Panc1 (cell line): Measurements from ENCODE around the gene CBX2. TPM values are rescaled to one million over a fixed set of nuclear protein-coding genes. Genes with fewer than 3 reads are reported as not detected.

Experiments
- ATAC-seq: fragments of 200-7000 bp; cut with Tn5 transposase; 2 replicates; pipeline ENCODE4 v1.9.1; 2020; ENCODE audit warnings: mild to moderate bottlenecking, moderate library complexity
- BruUV-seq: library from RNA; stranded (reverse); fragments of 400-500 nt; replicated peaks from 2 replicates; lab custom pipeline; 2021; lab: Mats Ljungman, UMichigan
- CTCF ChIA-PET: fragments of 300-600 bp; sonication (Branson Sonifier 250); formaldehyde crosslinking; loops from one replicate; lab custom pipeline; 2022; ENCODE audit warnings: antibody characterized with exemption; lab: Charles Lee
- POLR2A ChIA-PET: fragments of 300-600 bp; sonication (Branson Sonifier 250); formaldehyde crosslinking; loops from one replicate; lab custom pipeline; 2022; ENCODE audit warnings: antibody characterized with exemption; lab: Charles Lee
- DNase-seq: peaks from one replicate; pipeline ENCODE4 v3.0.0-alpha.2; 2010; ENCODE audit warnings: low read depth, low spot score
- H3K27ac ChIP-seq: 2 replicates; pipeline ENCODE4 v1.5.1; 2011; ENCODE audit warnings: mild to moderate bottlenecking, low read length, inconsistent platforms
- H3K27me3 ChIP-seq: fragments of 200-500 bp; sonication (Bioruptor generic); 2 replicates; pipeline ENCODE4 v1.6.0; 2014; ENCODE audit warnings: low read length, inconsistent platforms; ENCODE audit not compliant: control insufficient read depth, insufficient read depth
- H3K36me3 ChIP-seq: fragments of 200-500 bp; sonication (Bioruptor generic); 2 replicates; pipeline ENCODE4 v1.5.1; 2014; ENCODE audit warnings: inconsistent platforms, mild to moderate bottlenecking, low read length, moderate library complexity; ENCODE audit not compliant: control insufficient read depth, insufficient read depth
- H3K4me1 ChIP-seq: 2 replicates; pipeline ENCODE4 v1.5.1; 2011; ENCODE audit warnings: inconsistent platforms, mild to moderate bottlenecking, low read length, moderate library complexity; ENCODE audit not compliant: control insufficient read depth, insufficient read depth
- H3K4me3 ChIP-seq, 2 experiments: 2 replicates each; pipeline ENCODE4 v1.5.1; 2011 to 2012; ENCODE audit warnings: low read depth in 2 of 2, low read length in 2 of 2, mild to moderate bottlenecking in 2 of 2, inconsistent platforms in 1 of 2, moderate library complexity in 1 of 2
- H3K9me3 ChIP-seq: fragments of 200-500 bp; sonication (Bioruptor generic); 2 replicates; pipeline ENCODE4 v1.5.1; 2014; ENCODE audit warnings: low read depth, mild to moderate bottlenecking, inconsistent platforms, low read length, moderate library complexity; ENCODE audit not compliant: control insufficient read depth, insufficient read depth
- CTCF ChIP-seq: fragments of 450-650 bp; IDR thresholded peaks from 2 replicates; pipeline ENCODE4 v1.5.1; 2017; ENCODE audit warnings: mild to moderate bottlenecking
- POLR2AphosphoS5 ChIP-seq: IDR thresholded peaks from 2 replicates; pipeline ENCODE4 v1.6.1; 2012; ENCODE audit warnings: mild to moderate bottlenecking, low read depth, low read length, moderate library complexity
- REST ChIP-seq, 2 experiments: IDR thresholded peaks; 2 replicates each; pipeline ENCODE4 v1.6.1; 2011 to 2012; ENCODE audit warnings: low read depth in 2 of 2, control low read depth in 1 of 2, low read length in 1 of 2, mild to moderate bottlenecking in 1 of 2, moderate library complexity in 1 of 2; ENCODE audit not compliant: insufficient read depth in 1 of 2
- SIN3A ChIP-seq: IDR thresholded peaks from 2 replicates; pipeline ENCODE4 v1.6.1; 2012; ENCODE audit warnings: low read depth, mild to moderate bottlenecking, low read length, moderate library complexity, borderline replicate concordance; ENCODE audit not compliant: insufficient read depth
- TCF7L2 ChIP-seq: IDR thresholded peaks from 2 replicates; pipeline ENCODE4 v1.6.1; 2011; ENCODE audit warnings: mild to moderate bottlenecking, low read depth, low read length, inconsistent platforms
- in situ Hi-C: cut with HindIII; loops from 2 replicates; pipeline ENCODE4 v1.10.0; 2016; ENCODE audit warnings: low sequenced_read_pairs, low pct_unique_long_range_greater_than_20kb
- intact Hi-C: fragments of 100-400 bp; cut with micrococcal nuclease; formaldehyde crosslinking; loops from one replicate; pipeline ENCODE4 v1.10.0; 2022; ENCODE audit not compliant: unreplicated experiment
- total RNA-seq: library from RNA; stranded (reverse); gene quantifications from one replicate; pipeline ENCODE4 v1.2.1, GENCODE V29; 2021; ENCODE audit not compliant: unreplicated experiment

CBX2 gene
- total RNA-seq, 1 experiment from 2014 or later: 9.0 TPM

- CTCF ChIA-PET: no interaction called here
- BruUV-seq: no TSS peak
- Histone ChIP-seq H3K36me3 (no peaks in the 10 kb centered on the region), H3K4me3 (no peak overlapping the region), H3K4me1 (no peaks in the 10 kb centered on the region), H3K27me3 (no peaks in the 10 kb centered on the region), H3K27ac (no peak overlapping the region), H3K9me3 (no peaks in the 10 kb centered on the region)
- no peak for ATAC-seq
- POLR2A ChIA-PET: no interaction called here
- intact Hi-C loops: no loop called here
- DNase-seq: no peak
- in situ Hi-C loops: no loop called here
- no peak for TF ChIP-seq SIN3A
- no peak for TF ChIP-seq TCF7L2
- no peak for TF ChIP-seq REST (IDR thresholded peaks at IDR 0.05; ENCODE audit: insufficient read depth in 1 of 2, low read depth in 2 of 2, low read length in 1 of 2)
- no peak for TF ChIP-seq CTCF
- TF ChIP-seq POLR2AphosphoS5: no peak
These were observed 12.2 kb upstream of the CBX2 start for GRCh38 chr17:79765708-79766107.

- Histone ChIP-seq H3K4me3 (no peak overlapping the region), H3K36me3 (no peaks in the 10 kb centered on the region), H3K4me1 (0 out of 2 replicates have a peak, but pooled peaks cover 2% of the 10 kb centered on the region), H3K27me3 (peaks cover 4% of the 10 kb centered on the region; the same call in 1 of the 2 replicates), H3K27ac (no peak overlapping the region), H3K9me3 (no peaks in the 10 kb centered on the region)
- intact Hi-C loops: no loop called here
- in situ Hi-C loops: no loop called here
- no peak for TF ChIP-seq TCF7L2
- TF ChIP-seq SIN3A: no peak
- CTCF ChIA-PET: interaction anchor here (0.7 kb wide), 2 partner anchors 73 to 98 kb away, joined by 3 to 5 read pairs; no protein-coding TSS in a partner anchor
- ATAC-seq (no peak), DNase-seq (no peak)
- BruUV-seq: no TSS peak
- POLR2A ChIA-PET: no interaction called here
These were observed 8.1 kb upstream of the CBX2 start for GRCh38 chr17:79769570-79770506.

GRCh38 chr17:79771276-79771675 is 6.7 kb upstream of the CBX2 start:
- in situ Hi-C loops (no loop called here), intact Hi-C loops (no loop called here)
- ATAC-seq (no peak), DNase-seq (no peak)
- Histone ChIP-seq H3K4me3 (no peak overlapping the region), H3K27me3 (peaks cover 13% of the 10 kb centered on the region), H3K36me3 (no peaks in the 10 kb centered on the region), H3K4me1 (0 out of 2 replicates have a peak, but pooled peaks cover 2% of the 10 kb centered on the region), H3K27ac (no peak overlapping the region), H3K9me3 (no peaks in the 10 kb centered on the region)
- CTCF ChIA-PET: no interaction called here
- BruUV-seq: no TSS peak
- TF ChIP-seq POLR2AphosphoS5: no peak
- TF ChIP-seq REST (IDR thresholded peaks at IDR 0.05; ENCODE audit: insufficient read depth in 1 of 2, low read depth in 2 of 2, low read length in 1 of 2): no peak
- TF ChIP-seq TCF7L2: no peak
- TF ChIP-seq SIN3A: no peak
- no peak for TF ChIP-seq CTCF
- POLR2A ChIA-PET: no interaction called here
